ENCODE measurements around the gene CHID1. TPM values are rescaled to one million over a fixed set of nuclear protein-coding genes. Genes with fewer than 3 reads are reported as not detected.
A peak's percentile ranks its signal among the peaks of the same experiment; 100 is the strongest.

The CHID1 gene
- total and polyA plus RNA-seq, 9 of the 15 experiments (the other 6 are each of a cell fraction or from before 2014, with no cell fraction given) = 15.1 to 108 (median 39.8) TPM

DNA sequence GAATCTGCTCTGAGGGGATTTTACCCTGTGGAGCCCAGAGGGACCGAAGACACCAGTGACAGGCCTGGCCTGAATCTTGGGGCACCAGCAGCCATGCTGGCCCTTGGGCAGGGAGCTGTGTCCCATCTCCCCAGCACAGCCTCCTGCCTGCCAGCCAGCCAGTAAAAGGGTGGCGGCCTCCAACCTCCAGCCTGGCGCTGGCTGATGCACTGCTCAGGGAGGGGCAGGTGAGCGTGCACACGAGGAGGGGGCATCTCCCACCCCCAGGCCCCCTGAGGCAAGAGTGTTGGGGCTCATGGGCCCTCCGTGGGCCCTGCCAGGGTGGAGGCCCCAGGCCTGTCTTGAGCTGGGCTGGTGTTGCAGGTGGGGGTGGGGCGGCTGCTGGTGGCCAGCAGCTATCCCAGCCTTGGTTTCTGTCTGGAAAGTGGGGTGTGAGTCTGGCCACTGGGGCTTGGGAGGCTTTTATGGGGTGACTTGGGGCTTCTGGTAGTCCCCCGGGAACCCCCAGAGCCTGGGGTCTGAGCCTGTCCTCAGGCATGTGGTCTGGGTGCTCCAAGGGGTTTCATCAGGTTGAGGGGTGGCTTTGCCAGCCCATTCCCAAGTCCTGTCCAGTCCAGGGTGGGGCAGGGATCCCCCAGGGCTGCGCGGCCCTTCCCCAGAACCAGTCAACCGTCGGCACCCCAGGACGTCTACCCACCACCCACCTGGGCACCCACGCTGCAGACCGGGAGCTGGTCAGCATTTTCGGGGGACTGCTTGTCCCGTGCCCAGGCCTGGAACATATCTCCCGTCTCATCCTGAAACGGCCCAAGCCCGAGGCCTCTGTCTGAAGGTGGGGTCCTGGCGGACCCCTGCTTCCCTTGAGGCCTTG lies 50.1 kb downstream of the CHID1 start:
- peaks cover 23% of the 10 kb centered on the region for H4K20me1 ChIP-seq (replicated peaks; ENCODE audit: control insufficient read depth, insufficient read depth, low read length)
- intact Hi-C loops (cut with micrococcal nuclease) (no loop called here), in situ Hi-C loops (cut with MboI) (no loop called here)
- POLR2A ChIA-PET = interaction anchor here (0.7 to 1.8 kb wide), 5 partner anchors 14 to 891 kb away, joined by 3 to 13 read pairs (median 3); no protein-coding TSS in a partner anchor
- WGBS (ENCODE audit: insufficient coverage, low coverage, missing lambda C conversion rate) = 70% methylated on average over 20 of the region's 21 CpGs
- no peak overlapping the region for H3K27ac ChIP-seq (ENCODE audit: extremely low read depth, low read depth, low read length)
- H2AFZ ChIP-seq (ENCODE audit: low read depth, low read length) = no peak overlapping the region
- H3K79me2 ChIP-seq (ENCODE audit: control insufficient read depth, insufficient read depth, low read length) = no peaks in the 10 kb centered on the region
- ATAC-seq (no peak), DNase-seq (ENCODE audit: extremely low read depth in 1 of 4, low spot score in 3 of 4) (no peak), FAIRE-seq (no peak)
- H3K4me3 ChIP-seq = no peak overlapping the region
- no peak for TF ChIP-seq NFXL1 (CRISPR knock-in tag; IDR thresholded peaks at IDR 0.05)
- peak; percentile 66 for TF ChIP-seq POLR2G (IDR thresholded peaks at IDR 0.05; ENCODE audit: low read depth, low read length)
- no peaks in the 10 kb centered on the region; the same call in 2 of the 3 replicates for H3K36me3 ChIP-seq (ENCODE audit: control insufficient read depth, insufficient read depth, low read length)
- no peaks in the 10 kb centered on the region for H3K9me3 ChIP-seq (replicated peaks; ENCODE audit: control insufficient read depth, insufficient read depth, low read depth, low read length)
- no TSS peak for BruUV-seq (replicated peaks)
- H3K9me1 ChIP-seq (ENCODE audit: control insufficient read depth, insufficient read depth, low read length) = peaks cover 5% of the 10 kb centered on the region
- H3K4me1 ChIP-seq (replicated peaks in 1 of 2; ENCODE audit: control insufficient read depth in 2 of 2, insufficient read depth in 2 of 2, low read length in 2 of 2) = peaks cover 14 to 95% of the 10 kb centered on the region in 2 experiments
- H3K9ac ChIP-seq (ENCODE audit: insufficient read depth in 1 of 2, low read depth in 2 of 2, low read length in 2 of 2) = peak overlapping the region in 1 of 2 experiments; percentile 84; a peak in 2 of 4 replicates
- CTCF ChIA-PET (ENCODE audit: low intra/inter-chr PET ratio) = no interaction called here
- H3K4me2 ChIP-seq (ENCODE audit: insufficient read depth, low read length) = no peak overlapping the region
- H3K27me3 ChIP-seq (ENCODE audit: control insufficient read depth in 2 of 2, insufficient read depth in 2 of 2, low read length in 2 of 2) = no peaks in the 10 kb centered on the region

DNA sequence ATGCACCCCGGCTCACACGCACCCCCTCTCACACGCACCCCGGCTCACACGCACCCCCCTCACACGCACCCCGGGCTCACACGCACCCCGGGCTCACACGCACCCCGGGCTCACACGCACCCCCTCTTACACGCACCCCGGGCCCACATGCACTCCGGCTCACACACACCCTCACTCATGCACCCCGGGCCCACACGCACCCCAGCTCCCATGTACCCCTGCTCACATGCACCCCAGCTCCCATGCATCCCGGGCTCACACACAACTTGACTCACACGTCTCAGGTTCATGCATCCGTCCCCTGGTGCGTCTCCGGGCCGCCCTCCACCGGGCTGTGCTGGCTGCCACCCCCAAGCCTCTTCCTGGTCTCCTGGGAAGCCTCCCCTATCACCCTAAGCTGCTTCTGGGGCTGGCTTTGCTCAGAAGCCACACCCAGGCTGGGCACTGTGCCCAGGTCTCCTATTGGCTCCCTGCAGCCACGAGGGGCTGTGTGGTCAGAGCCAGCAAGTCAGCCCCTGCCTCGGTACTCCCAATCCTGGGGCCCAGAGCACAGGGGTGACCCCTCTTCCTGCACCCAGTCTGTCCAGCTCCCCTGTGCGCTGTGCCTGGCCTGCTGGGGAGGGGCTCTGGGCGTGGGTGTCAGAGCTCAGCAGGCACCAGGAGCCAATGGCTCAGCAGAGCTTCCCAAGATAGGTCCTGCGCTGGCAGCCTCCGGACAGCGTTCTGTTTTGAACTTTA lies 51.0 kb downstream of the CHID1 start:
- Histone ChIP-seq H3K9me3 (replicated peaks; ENCODE audit: control insufficient read depth, insufficient read depth, low read depth, low read length) (no peaks in the 10 kb centered on the region), H2AFZ (ENCODE audit: low read depth, low read length) (no peak overlapping the region), H3K4me1 (replicated peaks in 1 of 2; ENCODE audit: control insufficient read depth in 2 of 2, insufficient read depth in 2 of 2, low read length in 2 of 2) (peaks cover 14 to 95% of the 10 kb centered on the region in 2 experiments), H3K27me3 (ENCODE audit: control insufficient read depth in 2 of 2, insufficient read depth in 2 of 2, low read length in 2 of 2) (no peaks in the 10 kb centered on the region), H3K9me1 (ENCODE audit: control insufficient read depth, insufficient read depth, low read length) (peaks cover 5% of the 10 kb centered on the region), H4K20me1 (replicated peaks; ENCODE audit: control insufficient read depth, insufficient read depth, low read length) (peaks cover 20% of the 10 kb centered on the region), H3K36me3 (ENCODE audit: control insufficient read depth, insufficient read depth, low read length) (no peaks in the 10 kb centered on the region), H3K79me2 (ENCODE audit: control insufficient read depth, insufficient read depth, low read length) (no peaks in the 10 kb centered on the region), H3K27ac (ENCODE audit: extremely low read depth, low read depth, low read length) (no peak overlapping the region), H3K4me2 (ENCODE audit: insufficient read depth, low read length) (no peak overlapping the region), H3K9ac (ENCODE audit: insufficient read depth in 1 of 2, low read depth in 2 of 2, low read length in 2 of 2) (peak overlapping the region in 1 of 2 experiments; percentile 84; a peak in 2 of 4 replicates), H3K4me3 (no peak overlapping the region)
- in situ Hi-C loops (cut with MboI) = no loop called here
- no TSS peak for BruUV-seq (replicated peaks)
- DNase-seq (ENCODE audit: extremely low read depth in 1 of 4, low spot score in 3 of 4) (peak; percentile 55 to 70 (median 60)), ATAC-seq (peak; percentile 53), FAIRE-seq (no peak)
- CTCF ChIA-PET (ENCODE audit: low intra/inter-chr PET ratio) = no interaction called here
- intact Hi-C loops (cut with micrococcal nuclease) = no loop called here
- WGBS (ENCODE audit: insufficient coverage, low coverage, missing lambda C conversion rate) = 31% methylated on average over 18 of the region's 31 CpGs
- POLR2A ChIA-PET = interaction anchor here (0.7 to 1.8 kb wide), 7 partner anchors 15 to 892 kb away, joined by 3 to 13 read pairs (median 3); partner anchors contain the start of genes POLR2L and TSPAN4
- TF ChIP-seq CREB1 (IDR thresholded peaks at IDR 0.05) (no peak), CREB1 (CRISPR knock-in tag; IDR thresholded peaks at IDR 0.05) (no peak), ZNF778 (CRISPR knock-in tag; IDR thresholded peaks at IDR 0.05) (no peak), MBD2 (IDR thresholded peaks at IDR 0.05; ENCODE audit: borderline replicate concordance, low read depth) (no peak), HNRNPLL (IDR thresholded peaks at IDR 0.05; ENCODE audit: low read depth, low read length, poor library complexity, severe bottlenecking) (peak; percentile 51), BRCA1 (IDR thresholded peaks at IDR 0.05) (no peak), BRCA1 (CRISPR knock-in tag; IDR thresholded peaks at IDR 0.05) (no peak), SMARCC2 (IDR thresholded peaks at IDR 0.05; ENCODE audit: low read depth) (no peak), KDM2B (CRISPR knock-in tag; IDR thresholded peaks at IDR 0.05) (no peak), HDAC3 (IDR thresholded peaks at IDR 0.05; ENCODE audit: borderline replicate concordance, partially characterized antibody) (no peak)
- TF ChIP-seq, protein P1, sequence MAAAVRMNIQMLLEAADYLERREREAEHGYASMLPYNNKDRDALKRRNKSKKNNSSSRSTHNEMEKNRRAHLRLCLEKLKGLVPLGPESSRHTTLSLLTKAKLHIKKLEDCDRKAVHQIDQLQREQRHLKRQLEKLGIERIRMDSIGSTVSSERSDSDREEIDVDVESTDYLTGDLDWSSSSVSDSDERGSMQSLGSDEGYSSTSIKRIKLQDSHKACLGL (CRISPR knock-in tag; IDR thresholded peaks at IDR 0.05; ENCODE audit: borderline replicate concordance, poor library complexity, severe bottlenecking) = no peak
